ENCODE data around the gene AP1G2. TPM values are rescaled to one million over a fixed set of nuclear protein-coding genes. Genes with fewer than 3 reads are reported as not detected.
A peak's percentile ranks its signal among the peaks of the same experiment; 100 is the strongest.

The AP1G2 gene
- total RNA-seq, 1 donor from 2014 or later: 373 TPM

- no peak for TF ChIP-seq CTCF (IDR thresholded peaks at IDR 0.05)
- CTCF ChIA-PET: interaction anchor here (1.2 to 1.7 kb wide), 3 partner anchors 8 to 65 kb away, joined by 3 to 4 read pairs (median 4); no protein-coding TSS in a partner anchor
- intact Hi-C loops (cut with micrococcal nuclease): no loop called here
- Mint-ChIP-seq H3K27ac (no peak overlapping the region), H3K27me3 (peaks cover 2% of the 10 kb centered on the region), H3K9me3 (no peaks in the 10 kb centered on the region), H3K4me1 (no peaks in the 10 kb centered on the region), H3K36me3 (ENCODE audit: low read depth) (no peaks in the 10 kb centered on the region), H3K4me3 (no peak overlapping the region)
- ATAC-seq (ENCODE audit: low read depth) (no peak), DNase-seq (no peak)
- POLR2A ChIA-PET: no interaction called here
These were observed 27.5 kb downstream of the AP1G2 start for GRCh38 chr14:23540141-23540469.

GRCh38 chr14:23539248-23540140 lies 28.1 kb downstream of the AP1G2 start:
- TF ChIP-seq CTCF (IDR thresholded peaks at IDR 0.05): peak; percentile 29
- H3K36me3 Mint-ChIP-seq (ENCODE audit: low read depth): no peaks in the 10 kb centered on the region
- H3K27me3 Mint-ChIP-seq: peaks cover 2% of the 10 kb centered on the region
- H3K4me3 Mint-ChIP-seq: no peak overlapping the region
- CTCF ChIA-PET: interaction anchor here (0.6 to 1.3 kb wide), 4 partner anchors 8 to 64 kb away, joined by 3 to 4 read pairs (median 4); no protein-coding TSS in a partner anchor
- peak; percentile 76 for ATAC-seq (ENCODE audit: low read depth)
- no peak for DNase-seq
- no peaks in the 10 kb centered on the region for H3K9me3 Mint-ChIP-seq
- no peak overlapping the region for H3K27ac Mint-ChIP-seq
- POLR2A ChIA-PET: no interaction called here
- intact Hi-C loops (cut with micrococcal nuclease): loop anchor here (1.0 to 2.0 kb wide), 5 partner anchors 12 to 274 kb away; partner anchors contain the start of genes THTPA and ZFHX2
- no peaks in the 10 kb centered on the region for H3K4me1 Mint-ChIP-seq

GRCh38 chr14:23538785-23539184 lies 28.8 kb downstream of the AP1G2 start:
- intact Hi-C loops (cut with micrococcal nuclease): loop anchor here (1.0 to 2.0 kb wide), 5 partner anchors 13 to 273 kb away; partner anchors contain the start of genes THTPA and ZFHX2
- no peak for ATAC-seq (ENCODE audit: low read depth)

GRCh38 chr14:23538050-23538718 lies 29.4 kb downstream of the AP1G2 start:
- ATAC-seq (ENCODE audit: low read depth): no peak
- Mint-ChIP-seq H3K27ac (no peak overlapping the region), H3K9me3 (no peaks in the 10 kb centered on the region), H3K4me3 (no peak overlapping the region), H3K27me3 (peaks cover 2% of the 10 kb centered on the region), H3K36me3 (ENCODE audit: low read depth) (no peaks in the 10 kb centered on the region), H3K4me1 (no peaks in the 10 kb centered on the region)
- intact Hi-C loops (cut with micrococcal nuclease): loop anchor here (2.0 kb wide), 1 partner anchor 19 kb away; the partner anchor contains the start of gene THTPA
- POLR2A ChIA-PET: interaction anchor here (0.7 kb wide), 1 partner anchor 898 kb away, joined by 4 read pairs; no protein-coding TSS in a partner anchor
- CTCF ChIA-PET: no interaction called here
- no peak for DNase-seq
- TF ChIP-seq CTCF (IDR thresholded peaks at IDR 0.05): no peak

More at GRCh38 chr14:23538785-23539184, 28.8 kb downstream of the AP1G2 start:
- no peaks in the 10 kb centered on the region for H3K9me3 Mint-ChIP-seq
- no peaks in the 10 kb centered on the region for H3K36me3 Mint-ChIP-seq (ENCODE audit: low read depth)
- no peak for TF ChIP-seq CTCF (IDR thresholded peaks at IDR 0.05)
- peaks cover 2% of the 10 kb centered on the region for H3K27me3 Mint-ChIP-seq
- H3K4me3 Mint-ChIP-seq: no peak overlapping the region
- no peak for DNase-seq
- CTCF ChIA-PET: interaction anchor here (0.6 to 1.0 kb wide), 2 partner anchors 11 to 60 kb away, joined by 3 to 4 read pairs; no protein-coding TSS in a partner anchor
- POLR2A ChIA-PET: interaction anchor here (0.7 kb wide), 1 partner anchor 897 kb away, joined by 4 read pairs; no protein-coding TSS in a partner anchor
- H3K27ac Mint-ChIP-seq: no peak overlapping the region
- H3K4me1 Mint-ChIP-seq: no peaks in the 10 kb centered on the region
